ENCODE measurements around the gene PRDM2. TPM values are rescaled to one million over a fixed set of nuclear protein-coding genes. Genes with fewer than 3 reads are reported as not detected.

PRDM2 gene
- total and polyA plus RNA-seq, 2 donors (not counting 1 experiment from before 2014, with no cell fraction given): 9.1 to 11.6 TPM

DNA sequence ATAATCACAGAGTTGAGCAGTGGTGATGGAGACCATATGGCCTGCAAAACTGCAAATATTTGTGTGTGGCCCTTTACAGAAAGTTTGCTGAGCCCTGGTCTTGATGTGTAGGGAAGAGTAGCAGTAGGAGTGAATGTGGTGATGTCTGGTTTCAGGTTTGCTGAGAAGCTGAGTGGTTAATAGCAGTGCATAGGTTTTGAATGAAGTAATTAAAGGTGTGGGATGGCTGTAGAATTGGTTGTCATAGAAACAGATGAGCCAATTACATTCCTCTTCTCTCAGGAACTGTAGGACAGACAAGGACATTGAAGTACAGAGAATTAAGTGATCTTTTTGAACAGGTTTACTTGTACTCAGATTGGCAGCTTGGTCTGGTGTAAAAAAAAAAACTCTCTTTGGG is 37.4 kb downstream of the PRDM2 start:
- TF ChIP-seq, protein P1, sequence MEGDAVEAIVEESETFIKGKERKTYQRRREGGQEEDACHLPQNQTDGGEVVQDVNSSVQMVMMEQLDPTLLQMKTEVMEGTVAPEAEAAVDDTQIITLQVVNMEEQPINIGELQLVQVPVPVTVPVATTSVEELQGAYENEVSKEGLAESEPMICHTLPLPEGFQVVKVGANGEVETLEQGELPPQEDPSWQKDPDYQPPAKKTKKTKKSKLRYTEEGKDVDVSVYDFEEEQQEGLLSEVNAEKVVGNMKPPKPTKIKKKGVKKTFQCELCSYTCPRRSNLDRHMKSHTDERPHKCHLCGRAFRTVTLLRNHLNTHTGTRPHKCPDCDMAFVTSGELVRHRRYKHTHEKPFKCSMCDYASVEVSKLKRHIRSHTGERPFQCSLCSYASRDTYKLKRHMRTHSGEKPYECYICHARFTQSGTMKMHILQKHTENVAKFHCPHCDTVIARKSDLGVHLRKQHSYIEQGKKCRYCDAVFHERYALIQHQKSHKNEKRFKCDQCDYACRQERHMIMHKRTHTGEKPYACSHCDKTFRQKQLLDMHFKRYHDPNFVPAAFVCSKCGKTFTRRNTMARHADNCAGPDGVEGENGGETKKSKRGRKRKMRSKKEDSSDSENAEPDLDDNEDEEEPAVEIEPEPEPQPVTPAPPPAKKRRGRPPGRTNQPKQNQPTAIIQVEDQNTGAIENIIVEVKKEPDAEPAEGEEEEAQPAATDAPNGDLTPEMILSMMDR (conservative IDR thresholded peaks at IDR 0.05 in 1 of 2, IDR thresholded peaks at IDR 0.05 in 1 of 2; ENCODE audit: low read depth in 1 of 2, low read length in 2 of 2): no peak
- TF ChIP-seq EZH2 (IDR thresholded peaks at IDR 0.05; ENCODE audit: low read length, missing control alignments): no peak
- peak in 1 of 2 donors; percentile 26 for DNase-seq (ENCODE audit: low read depth in 2 of 2)
- no peaks in the 10 kb centered on the region for H3K79me2 ChIP-seq (ENCODE audit: control insufficient read depth, insufficient read depth, low read length)
- no peak overlapping the region for H3K4me2 ChIP-seq (ENCODE audit: extremely low read depth, insufficient read depth, low read length)
- no peaks in the 10 kb centered on the region for H3K9me3 ChIP-seq (ENCODE audit: control insufficient read depth, insufficient read depth, low read depth, low read length)
- no peak overlapping the region for H3K27ac ChIP-seq (ENCODE audit: insufficient read depth, low read length)
- H3K4me3 ChIP-seq (replicated peaks in 1 of 4; ENCODE audit: control extremely low read depth in 1 of 4, insufficient read depth in 1 of 4, low read depth in 3 of 4, low read length in 4 of 4): no peak overlapping the region
- no peaks in the 10 kb centered on the region for H4K20me1 ChIP-seq (ENCODE audit: control insufficient read depth, extremely low read depth, insufficient read depth, low read length)
- H3K36me3 ChIP-seq (ENCODE audit: control insufficient read depth, insufficient read depth, low read length): no peaks in the 10 kb centered on the region
- H3K9ac ChIP-seq (ENCODE audit: insufficient read depth, low read length): no peak overlapping the region
- H3K4me1 ChIP-seq (ENCODE audit: control insufficient read depth, extremely low read depth, insufficient read depth, low read length): no peaks in the 10 kb centered on the region
- H3K27me3 ChIP-seq (ENCODE audit: control insufficient read depth, insufficient read depth, low read length): no peaks in the 10 kb centered on the region
- H2AFZ ChIP-seq (ENCODE audit: low read length): no peak overlapping the region

GRCh38 chr1:13746342-13746741 is 46.4 kb downstream of the PRDM2 start:
- TF ChIP-seq, protein P1 (conservative IDR thresholded peaks at IDR 0.05 in 1 of 2, IDR thresholded peaks at IDR 0.05 in 1 of 2; ENCODE audit: low read depth in 1 of 2, low read length in 2 of 2): no peak
- TF ChIP-seq EZH2 (IDR thresholded peaks at IDR 0.05; ENCODE audit: low read length, missing control alignments): no peak
- no peak for DNase-seq (ENCODE audit: low read depth in 2 of 2)
- no peaks in the 10 kb centered on the region for H3K9me3 ChIP-seq (ENCODE audit: control insufficient read depth, insufficient read depth, low read depth, low read length)

GRCh38 chr1:13748610-13749505 is 48.9 kb downstream of the PRDM2 start:
- H3K4me3 ChIP-seq (replicated peaks in 1 of 4; ENCODE audit: control extremely low read depth in 1 of 4, insufficient read depth in 1 of 4, low read depth in 3 of 4, low read length in 4 of 4): peak overlapping the region; percentile 47 to 81 (median 63)
- peaks cover 2% of the 10 kb centered on the region for H3K4me1 ChIP-seq (ENCODE audit: control insufficient read depth, extremely low read depth, insufficient read depth, low read length)
- H3K27ac ChIP-seq (ENCODE audit: insufficient read depth, low read length): peak overlapping the region; percentile 78
- peak overlapping the region; percentile 86 for H3K9ac ChIP-seq (ENCODE audit: insufficient read depth, low read length)
- H4K20me1 ChIP-seq (ENCODE audit: control insufficient read depth, extremely low read depth, insufficient read depth, low read length): peaks cover 4% of the 10 kb centered on the region
- H3K79me2 ChIP-seq (ENCODE audit: control insufficient read depth, insufficient read depth, low read length): peaks cover 41% of the 10 kb centered on the region
- peak overlapping the region; percentile 86 for H2AFZ ChIP-seq (ENCODE audit: low read length)
- H3K36me3 ChIP-seq (ENCODE audit: control insufficient read depth, insufficient read depth, low read length): peaks cover 2% of the 10 kb centered on the region
- H3K4me2 ChIP-seq (ENCODE audit: extremely low read depth, insufficient read depth, low read length): peak overlapping the region; percentile 46
- peak; percentile 95 for DNase-seq (ENCODE audit: low read depth in 2 of 2)
- TF ChIP-seq EZH2 (IDR thresholded peaks at IDR 0.05; ENCODE audit: low read length, missing control alignments): no peak
- TF ChIP-seq, protein P1 (conservative IDR thresholded peaks at IDR 0.05 in 1 of 2, IDR thresholded peaks at IDR 0.05 in 1 of 2; ENCODE audit: low read depth in 1 of 2, low read length in 2 of 2): no peak
- H3K9me3 ChIP-seq (ENCODE audit: control insufficient read depth, insufficient read depth, low read depth, low read length): no peaks in the 10 kb centered on the region
- H3K27me3 ChIP-seq (ENCODE audit: control insufficient read depth, insufficient read depth, low read length): no peaks in the 10 kb centered on the region

More at GRCh38 chr1:13746342-13746741, 46.4 kb downstream of the PRDM2 start:
- Histone ChIP-seq H3K4me1 (ENCODE audit: control insufficient read depth, extremely low read depth, insufficient read depth, low read length) (no peaks in the 10 kb centered on the region), H2AFZ (ENCODE audit: low read length) (no peak overlapping the region), H3K4me3 (replicated peaks in 1 of 4; ENCODE audit: control extremely low read depth in 1 of 4, insufficient read depth in 1 of 4, low read depth in 3 of 4, low read length in 4 of 4) (no peak overlapping the region), H4K20me1 (ENCODE audit: control insufficient read depth, extremely low read depth, insufficient read depth, low read length) (peaks cover 4% of the 10 kb centered on the region), H3K4me2 (ENCODE audit: extremely low read depth, insufficient read depth, low read length) (no peak overlapping the region), H3K27me3 (ENCODE audit: control insufficient read depth, insufficient read depth, low read length) (no peaks in the 10 kb centered on the region), H3K27ac (ENCODE audit: insufficient read depth, low read length) (no peak overlapping the region), H3K36me3 (ENCODE audit: control insufficient read depth, insufficient read depth, low read length) (no peaks in the 10 kb centered on the region), H3K9ac (ENCODE audit: insufficient read depth, low read length) (no peak overlapping the region), H3K79me2 (ENCODE audit: control insufficient read depth, insufficient read depth, low read length) (peaks cover 16% of the 10 kb centered on the region)
